Endometrial microvascular endothelial cells (primary cell): ENCODE results near the gene CLEC16A. TPM values are rescaled to one million over a fixed set of nuclear protein-coding genes. Genes with fewer than 3 reads are reported as not detected.

Experiments
- in situ Hi-C: cut with HindIII; loops from 2 replicates; pipeline ENCODE4 v1.10.0; 2017; ENCODE audit warnings: low sequenced_read_pairs, low pct_unique_long_range_greater_than_20kb; ENCODE audit errors: inconsistent ontology term
- total RNA-seq: library from RNA; depleted of rRNA; stranded (reverse); fragments of >200 nt; gene quantifications from one replicate; pipeline ENCODE4 v1.2.3, GENCODE V29; 2015; ENCODE audit errors: inconsistent ontology term

The CLEC16A gene
- 13.7 TPM for total RNA-seq

GRCh38 chr16:10944249-10945064 is at the start of gene CLEC16A:
Gene CLEC16A (plus strand): TSS chr16:10944564. CDS start chr16:10944718, 154 bp downstream.
- in situ Hi-C loops = no loop called here

GRCh38 chr16:10895053-10895946 is 49.1 kb upstream of the CLEC16A start:
- in situ Hi-C loops = no loop called here

- in situ Hi-C loops = no loop called here
These were observed 48.2 kb upstream of the CLEC16A start for GRCh38 chr16:10896165-10896564.

- in situ Hi-C loops = no loop called here
These were observed 47.6 kb upstream of the CLEC16A start for GRCh38 chr16:10896723-10897122.

GRCh38 chr16:10897134-10897533 is 47.2 kb upstream of the CLEC16A start:
- in situ Hi-C loops = no loop called here

GRCh38 chr16:10902999-10903398 is 41.4 kb upstream of the CLEC16A start:
- in situ Hi-C loops = no loop called here

- in situ Hi-C loops = no loop called here
These were observed 37.9 kb upstream of the CLEC16A start for GRCh38 chr16:10906482-10906881.

GRCh38 chr16:10906914-10907756 is 37.2 kb upstream of the CLEC16A start:
- in situ Hi-C loops = no loop called here

GRCh38 chr16:10907757-10908045 is 36.7 kb upstream of the CLEC16A start:
- in situ Hi-C loops = no loop called here

GRCh38 chr16:10911267-10911666 is 33.1 kb upstream of the CLEC16A start:
- in situ Hi-C loops = no loop called here

- in situ Hi-C loops = no loop called here
These were observed 27.8 kb upstream of the CLEC16A start for GRCh38 chr16:10916534-10916933.

- in situ Hi-C loops = no loop called here
These were observed 25.9 kb upstream of the CLEC16A start for GRCh38 chr16:10918294-10919002.

- in situ Hi-C loops = no loop called here
These were observed 25.4 kb upstream of the CLEC16A start for GRCh38 chr16:10919003-10919351.

- in situ Hi-C loops = no loop called here
These were observed 23.5 kb upstream of the CLEC16A start for GRCh38 chr16:10920726-10921427.

- in situ Hi-C loops = no loop called here
These were observed 22.6 kb upstream of the CLEC16A start for GRCh38 chr16:10921536-10922327.

GRCh38 chr16:10922328-10923145 is 21.8 kb upstream of the CLEC16A start:
- in situ Hi-C loops = no loop called here
